Hepatocyte (in vitro differentiated cells): ENCODE data around the gene TMPRSS7.

Source experiments
- CTCF ChIP-seq: fragments of 200-600 bp; sonication (generic); IDR thresholded peaks from 2 replicates; pipeline ENCODE4 v1.5.1; 2016; ENCODE audit warnings: antibody characterized with exemption, mild to moderate bottlenecking; ENCODE audit not compliant: poor library complexity
- EZH2 ChIP-seq: fragments of 200-600 bp; sonication (generic); IDR thresholded peaks from 2 replicates; pipeline ENCODE4 v1.6.1; 2016; ENCODE audit warnings: antibody characterized with exemption, mild to moderate bottlenecking, borderline replicate concordance
- EZH2phosphoT487 ChIP-seq: fragments of 200-600 bp; sonication (generic); IDR thresholded peaks from one replicate; pipeline ENCODE4 v1.6.1; 2018; ENCODE audit warnings: antibody characterized with exemption, mild to moderate bottlenecking, low read depth, moderate library complexity; ENCODE audit not compliant: unreplicated experiment, severe bottlenecking

DNA sequence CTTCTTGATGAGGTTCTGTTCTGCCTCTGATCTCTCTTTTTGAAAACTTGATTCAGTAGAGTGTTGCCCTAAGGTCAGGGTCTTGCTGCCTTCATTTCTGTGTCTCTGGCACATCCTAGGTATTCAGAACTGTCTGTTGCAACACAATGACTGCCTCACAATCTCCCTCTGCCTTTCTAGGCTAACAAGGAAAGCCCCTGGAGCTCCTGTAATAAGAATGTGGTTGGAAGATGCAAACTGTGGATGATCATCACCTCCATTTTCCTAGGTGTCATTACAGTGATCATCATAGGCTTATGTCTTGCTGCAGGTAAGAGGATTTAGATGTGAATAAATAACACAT is 58.6 kb downstream of the TMPRSS7 start:
- no peak for TF ChIP-seq CTCF
- TF ChIP-seq EZH2 = no peak
- no peak for TF ChIP-seq EZH2phosphoT487
